NCI-H1048 (cell line): ENCODE results near the gene FOXD3.

Source experiments
- DNase-seq: peaks from one replicate; lab custom pipeline; 2025; lab: John Stamatoyannopoulos, UW

The FOXD3 gene

DNA sequence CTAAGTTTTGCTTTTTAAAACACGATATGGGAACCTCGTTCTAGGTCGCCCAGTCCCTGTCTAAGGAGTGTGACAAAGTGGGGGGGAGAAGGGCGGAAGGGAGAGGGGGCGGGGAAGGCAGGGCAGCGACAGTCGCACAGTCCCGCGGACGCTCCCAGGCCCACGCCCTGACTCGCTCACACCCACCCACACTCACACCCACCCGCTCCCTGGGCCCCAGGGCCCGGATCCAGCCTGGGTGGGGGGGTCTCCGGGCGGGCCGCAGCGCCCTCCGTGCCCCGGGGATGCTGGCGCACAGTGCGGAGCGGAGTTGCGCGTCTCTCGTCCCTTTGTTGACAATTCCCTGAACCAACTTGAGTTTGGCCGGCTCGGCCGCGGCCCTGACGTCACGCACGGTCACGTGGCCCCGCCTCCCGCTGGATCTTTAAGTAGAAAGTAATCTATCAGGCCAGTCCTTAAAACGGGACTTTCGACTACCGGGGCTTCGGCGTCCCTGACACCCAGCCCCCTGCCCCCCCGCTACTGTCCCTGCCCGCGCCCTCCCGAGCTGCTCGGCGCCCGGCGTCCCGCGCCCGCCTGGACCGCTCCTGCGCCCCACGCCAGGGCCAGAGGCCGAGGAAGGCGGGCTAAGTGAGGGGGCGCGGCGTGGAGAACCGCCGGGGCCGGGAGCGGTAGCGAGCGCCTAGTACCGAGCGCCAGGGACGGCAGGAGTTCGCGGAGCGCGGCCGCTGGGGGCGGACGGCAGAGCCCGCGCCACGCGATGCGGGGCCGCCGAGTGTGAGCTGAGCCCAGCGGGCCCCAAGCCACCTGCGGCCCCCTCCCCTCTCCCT lies at the start of gene FOXD3:
Gene FOXD3 (plus strand): TSS at position 454 of the 830 bp plus-strand sequence. CDS start 492 bp downstream, outside the sequence.
- DNase-seq: no peak

DNA sequence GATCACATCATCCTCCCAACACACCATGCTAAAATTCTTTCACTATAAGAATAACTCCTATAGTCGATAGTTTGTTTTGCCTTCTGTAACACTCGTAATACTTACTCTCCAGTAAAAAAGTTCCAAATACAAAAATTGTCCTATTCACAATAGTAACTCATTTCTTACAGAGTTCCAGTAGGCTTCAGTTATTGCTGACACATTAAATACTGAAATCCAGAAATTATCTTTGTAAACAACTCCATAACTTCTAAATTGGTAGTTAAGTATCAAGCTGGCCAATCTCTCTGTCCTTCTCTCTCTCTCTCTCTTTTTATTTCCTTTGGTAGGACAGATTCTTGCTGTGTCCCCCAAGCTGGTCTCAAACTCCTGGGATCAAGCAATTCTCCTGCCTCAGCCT lies 49.6 kb upstream of the FOXD3 start:
- DNase-seq: no peak

GRCh38 chr1:63274371-63274770 lies 48.0 kb upstream of the FOXD3 start:
- no peak for DNase-seq

DNA sequence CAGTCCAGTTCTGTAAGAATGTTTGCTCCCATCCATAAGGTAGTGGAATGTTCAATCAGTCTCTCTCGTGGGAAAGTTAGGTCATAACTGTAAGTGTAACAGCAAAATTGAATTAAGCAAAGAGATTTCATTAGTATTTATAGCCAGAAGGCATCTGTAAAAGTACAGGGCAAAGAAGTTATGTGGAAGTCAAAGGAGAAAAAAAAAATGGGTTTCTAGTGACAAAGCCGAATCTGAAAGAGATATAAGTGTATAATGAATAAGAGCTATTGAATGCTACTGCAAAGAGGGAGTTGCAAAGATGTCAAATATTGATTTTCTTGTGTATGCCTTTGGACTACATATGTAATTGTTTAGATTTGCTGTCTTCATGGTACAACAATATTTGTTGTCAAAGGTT lies 47.4 kb upstream of the FOXD3 start:
- no peak for DNase-seq

DNA sequence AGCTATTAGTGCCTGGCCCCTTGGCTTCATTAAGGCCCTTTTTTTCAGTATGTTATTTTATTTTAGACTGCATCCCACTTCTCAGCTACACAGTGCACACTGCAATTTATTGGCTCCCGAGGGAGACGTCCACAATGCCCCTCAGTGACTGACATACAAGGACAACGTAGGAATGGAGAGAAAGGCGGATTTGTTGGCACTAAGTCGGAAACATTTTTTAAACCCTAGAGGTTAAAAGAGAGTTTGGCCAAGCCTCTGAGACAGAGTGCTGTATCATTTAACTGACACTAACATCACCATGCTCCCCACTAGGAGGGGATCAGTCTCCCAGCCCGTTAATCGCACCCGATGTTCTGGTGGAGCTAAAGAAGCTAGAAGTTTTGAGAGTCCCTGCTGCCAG lies 45.7 kb upstream of the FOXD3 start:
- DNase-seq: no peak

GRCh38 chr1:63277195-63278192 lies 44.9 kb upstream of the FOXD3 start:
- no peak for DNase-seq

DNA sequence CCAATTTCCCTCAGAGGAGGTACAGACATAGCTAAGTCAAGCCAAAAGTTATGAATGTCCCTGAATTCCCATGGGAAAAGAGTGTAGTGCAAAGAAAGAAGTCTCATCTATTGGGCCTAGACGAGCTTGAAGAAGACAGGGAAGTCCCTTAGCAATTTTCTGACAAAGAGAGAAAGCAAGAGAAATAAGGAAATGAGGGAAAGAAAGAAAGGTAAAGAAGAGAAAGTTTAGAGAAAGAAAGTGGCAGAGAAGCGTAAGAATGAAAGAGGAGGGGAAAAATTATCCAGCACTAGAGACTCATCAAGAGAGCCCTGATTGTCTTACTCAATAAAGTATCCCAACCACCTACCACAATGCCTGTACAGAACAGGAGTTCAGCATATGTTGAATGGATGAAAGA lies 40.6 kb upstream of the FOXD3 start:
- DNase-seq: no peak

- no peak for DNase-seq
These were observed 33.2 kb upstream of the FOXD3 start for GRCh38 chr1:63289135-63289534.

- DNase-seq: no peak
These were observed 27.4 kb upstream of the FOXD3 start for GRCh38 chr1:63294803-63295594.

- DNase-seq: no peak
These were observed 18.0 kb upstream of the FOXD3 start for GRCh38 chr1:63304410-63304809.

GRCh38 chr1:63305043-63305442 lies 17.3 kb upstream of the FOXD3 start:
- DNase-seq: no peak

- DNase-seq: no peak
These were observed 15.1 kb upstream of the FOXD3 start for GRCh38 chr1:63307196-63307794.

DNA sequence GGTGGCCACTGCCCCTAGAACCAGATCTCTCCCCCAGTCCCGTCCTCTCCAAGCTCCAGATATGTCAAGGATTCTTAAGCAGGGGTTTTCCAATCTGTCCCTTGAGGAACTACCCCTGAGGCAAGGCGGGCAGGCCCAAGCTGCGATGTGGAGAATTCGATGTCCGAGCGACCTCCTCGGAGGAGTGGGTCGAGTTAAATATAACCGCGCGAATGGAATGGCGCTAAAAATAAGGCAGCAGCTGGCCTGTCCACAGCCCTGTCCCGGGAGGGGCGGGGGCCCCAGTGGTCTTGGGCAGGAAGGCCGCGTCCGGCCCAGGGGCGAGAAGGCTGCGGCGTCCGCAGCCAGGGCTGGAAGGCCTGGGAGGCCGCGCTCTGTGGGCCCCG lies 5.8 kb upstream of the FOXD3 start:
- no peak for DNase-seq

- peak; percentile 33 for DNase-seq
These were observed 5.2 kb upstream of the FOXD3 start for GRCh38 chr1:63316984-63317816.

DNA sequence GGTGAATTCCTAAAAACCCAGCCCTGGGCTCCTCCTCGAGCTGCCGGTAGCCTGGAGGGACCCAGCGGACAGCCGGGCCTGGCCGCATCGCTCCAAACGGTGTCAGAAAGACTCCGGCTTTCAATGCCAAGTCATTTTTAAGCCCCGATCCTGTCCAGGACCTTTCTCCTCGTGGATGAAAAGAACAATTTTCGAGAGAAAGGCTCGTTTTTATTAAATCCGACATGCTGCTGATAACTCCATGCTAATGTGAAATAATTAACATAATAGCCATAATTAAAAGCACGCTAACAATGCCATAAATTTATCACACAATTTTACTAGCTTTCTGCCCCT lies 4.6 kb upstream of the FOXD3 start:
- DNase-seq: no peak

DNA sequence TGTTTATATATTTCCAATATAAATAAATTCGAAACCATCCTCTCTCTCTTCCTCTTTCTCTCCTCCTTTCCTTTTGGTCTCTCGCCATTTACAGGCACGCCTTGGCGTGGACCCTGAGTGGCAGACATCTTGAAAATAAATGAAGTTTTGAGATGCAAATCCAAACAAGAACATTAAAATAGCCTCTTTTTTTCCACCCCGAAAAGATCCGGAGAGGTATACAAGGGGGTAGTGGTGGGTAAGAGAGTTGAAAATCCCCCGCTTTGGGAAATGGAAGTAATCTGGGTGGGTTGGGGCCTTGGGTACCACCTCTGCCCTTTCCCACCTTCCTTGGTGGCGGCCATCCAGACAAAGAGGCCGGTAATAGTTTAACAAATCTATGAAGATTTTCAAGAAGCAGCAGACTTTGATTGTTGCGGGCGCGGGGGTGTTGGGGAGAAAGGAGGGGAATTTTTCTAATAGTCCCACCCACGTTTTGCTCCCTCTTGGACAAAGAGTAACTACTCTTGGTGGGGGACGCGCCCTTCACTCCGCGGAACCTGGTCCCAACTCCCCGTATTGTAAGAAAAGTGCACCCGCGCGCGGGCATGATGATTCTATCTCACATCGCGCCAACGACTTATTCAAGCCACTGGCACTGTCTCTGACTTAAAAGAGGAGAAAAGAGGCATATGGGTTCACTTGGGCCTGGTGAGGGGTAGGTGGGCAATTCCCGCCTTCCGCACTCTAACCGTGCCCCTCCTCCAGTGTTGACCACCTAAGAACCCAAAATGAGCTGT lies 4.0 kb upstream of the FOXD3 start:
- DNase-seq: no peak

DNA sequence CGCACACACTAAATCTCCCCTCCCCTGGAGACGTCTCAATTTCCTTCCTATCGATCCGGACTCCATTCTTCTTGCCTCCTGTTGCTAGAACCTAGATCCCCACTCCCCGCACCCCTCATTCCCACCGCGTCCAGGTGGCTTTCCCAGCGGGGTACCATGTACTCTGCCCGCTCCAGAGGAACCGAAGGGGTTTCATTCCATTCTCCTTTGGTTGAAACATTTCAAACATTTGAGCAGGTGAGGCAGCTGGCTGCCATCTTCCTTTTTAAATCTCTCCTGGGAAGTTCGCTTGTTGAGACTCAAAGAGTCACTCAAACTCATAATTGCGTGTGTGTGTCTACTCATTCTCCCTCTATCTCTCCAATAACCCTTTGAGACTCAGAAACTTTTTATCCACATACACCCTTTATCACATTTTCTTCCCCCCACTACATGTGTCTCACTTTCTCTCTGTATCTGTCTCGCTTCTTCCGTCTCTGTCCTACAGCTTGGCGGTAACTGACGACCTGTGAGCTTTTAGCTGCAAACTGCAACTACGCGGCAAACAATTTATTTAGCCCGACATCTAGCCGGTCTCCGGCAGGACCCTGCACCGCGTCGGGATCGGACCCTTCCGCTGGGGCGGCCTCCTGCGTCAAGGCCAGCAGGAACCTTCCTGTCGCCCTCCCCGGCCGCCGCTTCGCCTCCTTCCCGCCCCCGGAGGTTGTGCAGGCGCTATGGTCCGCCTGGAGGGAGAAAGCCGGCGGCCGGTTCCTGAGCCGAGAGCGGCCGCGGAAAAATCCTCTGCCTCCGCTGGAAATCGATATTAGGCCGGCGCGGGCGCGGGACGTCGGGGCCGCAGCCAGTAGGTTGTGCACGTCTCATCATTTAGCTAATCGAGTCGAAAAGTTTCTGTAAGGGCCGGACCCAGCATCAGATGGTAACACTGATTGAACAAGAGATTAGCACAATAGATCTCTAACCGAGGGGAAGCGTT lies 3.0 kb upstream of the FOXD3 start:
- DNase-seq: no peak

DNA sequence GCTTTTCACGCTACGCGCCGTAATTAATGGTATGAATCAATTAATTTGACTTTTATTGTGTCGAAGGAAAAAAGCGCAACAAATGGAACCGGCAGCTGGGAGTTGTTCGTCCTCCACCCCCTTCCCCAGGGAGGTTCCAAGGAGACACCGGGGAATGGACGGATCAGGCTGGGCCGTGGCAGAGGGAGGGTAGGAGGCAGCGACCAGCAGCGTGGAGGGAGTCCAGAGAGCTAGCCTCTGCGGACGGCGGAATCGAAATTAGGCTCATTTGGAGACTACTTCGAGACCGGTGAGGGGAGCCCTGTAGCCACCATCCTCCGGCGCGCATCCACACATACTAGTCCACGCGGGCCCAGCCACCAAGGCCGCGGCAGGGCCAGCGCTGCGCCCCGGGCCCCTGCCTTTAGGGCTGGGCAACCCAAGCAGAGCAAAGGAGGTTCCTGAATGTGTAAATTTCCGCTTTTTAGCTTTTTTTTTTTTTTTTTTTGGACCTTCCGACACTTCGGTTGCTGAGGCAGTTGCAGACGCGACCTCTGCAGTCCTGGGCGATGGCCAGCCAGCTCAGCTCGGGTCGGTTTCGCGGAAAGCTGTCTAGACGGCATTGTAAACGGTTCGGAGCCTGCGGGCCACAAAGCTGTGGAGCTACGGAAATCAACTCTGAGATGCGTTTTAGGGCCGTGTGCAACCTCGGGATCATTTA lies 2.2 kb upstream of the FOXD3 start:
- no peak for DNase-seq
